Left colon (tissue), 2 donors: ENCODE results near the gene DCP1A. TPM values are rescaled to one million over a fixed set of nuclear protein-coding genes. Genes with fewer than 3 reads are reported as not detected.
"Not testable (repeated sequence)": the region's sequence is repeated elsewhere in the genome, so short reads cannot be mapped to it uniquely, and the experiment has no call there.

Experiments used
- ATAC-seq: fragments of 200-7000 bp; cut with Tn5 transposase; one replicate; pipeline ENCODE4 v1.9.1; 2020; ENCODE audit warnings: mild to moderate bottlenecking, moderate library complexity
- DNase-seq, 2 donors: peaks; one replicate each; pipeline ENCODE4 v3.0.0-alpha.2; 2020
- intact Hi-C, 2 donors: fragments of 100-400 bp; cut with DNase I in 1 of 2; cut with micrococcal nuclease in 1 of 2; formaldehyde crosslinking; loops; one replicate each; pipeline versions ENCODE4 v1.11.2 to v1.14.0; 2022; cut with DNase I, micrococcal nuclease
- total RNA-seq, 2 donors: library from RNA; stranded (reverse); fragmentation: NEBNext Ultra II Directional; extraction: Animal tissue kit (Norgen Biotek cat#: 25700); gene quantifications; one replicate each; pipeline ENCODE4 v1.2.1, GENCODE V29; 2021
- donor health status: DM: no; HTN: no; CAD: no.
- donor health status: DM: yes; HTN: yes; CAD: no.

DCP1A gene
- total RNA-seq, 2 donors from 2014 or later = 17.5 to 21.2 TPM

GRCh38 chr3:53278667-53279066 lies 68.7 kb downstream of the DCP1A start:
- ATAC-seq (no peak), DNase-seq (no peak)
- intact Hi-C loops = no loop called here

GRCh38 chr3:53274938-53275605 lies 72.3 kb downstream of the DCP1A start:
- ATAC-seq (peak; percentile 5), DNase-seq (no peak)
- intact Hi-C loops = no loop called here

- intact Hi-C loops = no loop called here
- no peak for ATAC-seq
- no peak for DNase-seq
Observed at GRCh38 chr3:53273146-53273670, 74.1 kb downstream of the DCP1A start.

- intact Hi-C loops = no loop called here
- ATAC-seq (peak; percentile 94), DNase-seq (peak; percentile 65 to 89)
Observed at GRCh38 chr3:53269888-53270880, 77.2 kb downstream of the DCP1A start.

GRCh38 chr3:53269193-53269592 lies 78.2 kb downstream of the DCP1A start:
- intact Hi-C loops, DNase-seq: not testable (repeated sequence)
- ATAC-seq = peak; percentile 57

DNA sequence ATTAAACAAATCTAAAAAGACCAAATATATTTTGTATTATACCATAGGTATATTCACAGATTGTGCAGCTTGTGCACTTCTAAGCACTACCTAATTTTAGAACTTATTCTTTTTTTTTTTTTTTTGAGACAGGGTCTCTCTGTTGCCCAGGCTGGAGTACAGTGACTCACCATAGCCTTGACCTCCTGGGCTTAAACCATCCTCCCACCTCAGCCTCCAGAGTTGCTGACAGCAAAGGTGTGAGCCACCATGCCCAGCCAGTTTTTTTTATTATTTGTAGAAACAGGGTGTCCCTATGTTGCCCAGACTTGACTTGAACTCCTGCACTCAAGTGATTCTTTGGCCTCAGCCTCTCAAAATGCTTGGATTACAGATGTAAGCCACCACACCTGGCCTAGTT lies 79.6 kb downstream of the DCP1A start:
- intact Hi-C loops = no loop called here
- no peak for ATAC-seq
- no peak for DNase-seq

DNA sequence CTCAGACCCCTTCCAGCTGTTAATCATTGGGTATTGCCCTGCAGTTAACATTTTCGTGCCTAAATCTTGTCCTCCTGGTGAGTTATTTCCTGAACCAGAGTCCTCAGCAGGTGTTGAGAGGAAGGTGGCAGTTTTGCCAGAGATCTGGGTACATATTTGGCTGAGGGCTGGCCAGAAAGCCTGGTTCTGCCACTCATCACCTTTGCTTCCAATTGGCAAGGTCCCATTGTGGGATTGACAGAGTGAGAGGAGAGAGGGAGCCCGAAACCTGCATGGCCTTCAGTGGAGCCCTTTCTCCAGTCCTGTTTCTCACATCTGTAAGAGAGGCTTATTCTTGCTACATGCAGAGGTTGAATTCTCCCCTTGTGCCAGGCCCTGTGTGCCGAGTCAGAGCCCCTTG lies 82.6 kb downstream of the DCP1A start:
- intact Hi-C loops = no loop called here
- ATAC-seq (no peak), DNase-seq (no peak)

DNA sequence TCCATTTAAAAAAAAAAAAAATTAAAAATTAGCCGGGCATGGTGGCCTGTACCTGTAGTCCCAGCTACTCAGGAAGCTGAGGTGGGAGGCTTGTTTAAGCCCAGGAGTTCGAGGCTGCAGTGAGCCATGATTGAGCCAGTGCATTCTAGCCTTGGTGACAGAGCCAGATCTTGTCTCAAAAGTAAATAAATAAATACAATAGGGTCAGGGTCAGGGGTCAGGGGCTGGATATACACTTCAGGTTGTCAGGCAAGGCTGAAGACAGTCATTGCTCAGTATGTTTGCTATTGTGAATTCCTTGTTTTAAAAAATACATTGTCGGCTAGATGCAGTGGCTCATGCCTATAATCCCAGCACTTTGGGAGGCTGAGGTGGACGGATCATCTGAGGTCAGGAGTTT lies 83.4 kb downstream of the DCP1A start:
- intact Hi-C loops = no loop called here
- no peak for ATAC-seq
- no peak for DNase-seq

- intact Hi-C loops = no loop called here
- no peak for ATAC-seq
- DNase-seq = no peak
Observed at GRCh38 chr3:53261712-53262111, 85.6 kb downstream of the DCP1A start.

- intact Hi-C loops = no loop called here
- no peak for ATAC-seq
Observed at GRCh38 chr3:53260286-53260785, 87.0 kb downstream of the DCP1A start.

GRCh38 chr3:53259427-53260259 lies 87.7 kb downstream of the DCP1A start:
- no peak for ATAC-seq
- intact Hi-C loops = no loop called here
- DNase-seq = no peak

More at GRCh38 chr3:53260286-53260785, 87.0 kb downstream of the DCP1A start:
- no peak for DNase-seq

DNA sequence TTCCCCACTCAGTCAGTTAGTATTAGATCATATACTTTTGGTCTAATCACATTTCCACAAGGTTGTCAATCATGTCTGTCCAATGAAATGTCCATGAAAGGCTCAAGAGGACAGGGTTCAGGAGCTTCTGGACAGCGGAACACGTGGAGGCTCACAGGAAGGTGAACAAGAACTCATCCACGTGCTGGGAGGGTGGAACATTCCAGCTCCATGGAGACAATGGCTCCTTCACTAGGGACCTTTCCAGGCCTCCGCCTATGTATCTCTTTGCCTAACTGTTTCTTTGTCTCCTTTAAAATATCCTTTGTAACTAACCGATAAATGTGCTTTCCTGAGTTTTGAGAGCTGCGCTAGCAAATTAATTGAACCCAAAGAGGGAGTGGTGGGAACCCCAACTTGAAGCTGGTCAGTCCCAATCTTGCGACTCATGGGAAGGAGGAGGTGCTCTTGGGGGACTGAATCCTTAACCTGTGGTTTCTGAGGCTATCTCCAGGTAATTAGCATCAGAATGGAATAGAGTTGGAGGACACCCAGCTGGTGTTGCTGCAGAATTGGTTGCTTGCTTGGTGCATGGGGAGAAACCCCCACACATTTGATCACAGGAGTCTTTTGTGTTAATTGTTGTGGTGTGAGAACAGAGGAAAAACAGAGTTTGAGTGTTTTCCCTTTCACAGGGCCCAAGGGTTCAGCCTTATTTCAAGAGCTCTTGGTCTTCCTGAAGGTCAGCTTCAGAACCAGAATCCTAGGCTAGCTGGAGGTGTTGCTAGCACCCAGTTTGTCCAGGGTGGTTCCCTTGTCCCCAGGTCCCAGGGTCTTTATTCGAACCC lies 88.5 kb downstream of the DCP1A start:
- intact Hi-C loops = no loop called here
- ATAC-seq (no peak), DNase-seq (no peak)

DNA sequence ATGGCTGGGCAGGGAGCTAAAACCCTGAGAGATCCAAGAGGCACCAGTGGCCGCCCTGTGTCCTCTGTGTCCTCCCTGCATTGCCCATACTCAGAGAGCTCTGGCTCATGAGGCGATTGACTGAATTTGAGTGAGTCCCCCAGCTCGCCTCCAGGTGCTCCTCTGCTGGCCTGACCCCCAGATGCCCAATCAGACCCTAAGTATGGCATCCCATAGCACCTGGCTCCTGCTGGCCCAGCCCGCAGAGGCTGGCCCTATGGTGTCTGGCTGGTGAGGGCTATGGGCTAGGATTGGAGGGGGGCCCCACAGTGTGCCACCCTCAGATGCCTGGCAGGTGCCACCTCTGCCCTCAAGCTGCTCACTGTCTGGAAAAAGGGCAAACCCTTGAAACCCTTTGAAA lies 89.9 kb downstream of the DCP1A start:
- no peak for DNase-seq
- intact Hi-C loops = no loop called here

GRCh38 chr3:53256704-53257055 lies 90.7 kb downstream of the DCP1A start:
- ATAC-seq (no peak), DNase-seq (no peak)
- intact Hi-C loops = no loop called here

More for the DNA sequence above, 89.9 kb downstream of the DCP1A start:
- no peak for ATAC-seq

- peak; percentile 80 for ATAC-seq
- intact Hi-C loops = no loop called here
Observed at GRCh38 chr3:53255775-53256703, 91.3 kb downstream of the DCP1A start, which contains the start of gene TKT. TSS of gene TKT (minus strand) at chr3:53256022. CDS start at chr3:53255942, 80 bp downstream.

DNA sequence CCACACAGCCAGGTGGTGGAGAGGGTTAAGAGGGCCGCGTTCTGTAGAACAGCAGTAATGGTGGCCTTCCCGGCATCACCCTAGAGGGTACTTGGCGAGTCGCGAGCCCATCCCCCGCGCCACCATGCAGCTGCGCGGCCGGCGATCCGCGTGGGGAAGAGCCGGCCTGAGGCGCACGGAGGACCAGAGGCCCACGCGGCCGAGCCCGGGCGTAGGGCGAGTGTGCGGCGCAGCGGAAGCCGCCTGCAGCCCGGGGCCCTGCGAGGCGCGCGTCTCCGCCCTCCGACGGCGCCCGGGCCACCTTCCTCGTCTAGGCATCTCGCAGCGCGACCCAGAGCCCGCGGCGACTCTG lies 91.9 kb downstream of the DCP1A start:
- peak; percentile 54 for ATAC-seq
- intact Hi-C loops = no loop called here
- peak in 1 of 2 donors; percentile 61 for DNase-seq

More at GRCh38 chr3:53255775-53256703, 91.3 kb downstream of the DCP1A start, which contains the start of gene TKT:
- DNase-seq = peak; percentile 89 to 93
